ENCODE measurements around the gene CEP41.

CEP41 gene

GRCh38 chr7:130367836-130368746, 72.7 kb downstream of the CEP41 start:
- peak overlapping the region; percentile 25 for H2AFZ ChIP-seq (ENCODE audit: low read length)
- WGBS, 2 donors (ENCODE audit: extremely low coverage in 2 of 2, insufficient read length in 2 of 2, insufficient replicate concordance in 1 of 2), result no CpG with 5 or more reads among the region's 19 CpGs

GRCh38 chr7:130367088-130367755, 73.6 kb downstream of the CEP41 start:
- H2BK12ac ChIP-seq (ENCODE audit: low read length), result no peak overlapping the region
- WGBS, 2 donors (ENCODE audit: extremely low coverage in 2 of 2, insufficient read length in 2 of 2, insufficient replicate concordance in 1 of 2), result no CpG with 5 or more reads among the region's 13 CpGs
- no peak overlapping the region for H3K27ac ChIP-seq (replicated peaks; ENCODE audit: low read length)
- no peaks in the 10 kb centered on the region for H3K27me3 ChIP-seq (ENCODE audit: control insufficient read depth in 3 of 3, insufficient read depth in 3 of 3, low read depth in 1 of 3, low read length in 3 of 3)
- no peak overlapping the region for H3K14ac ChIP-seq (ENCODE audit: low read length)
- H3K36me3 ChIP-seq (replicated peaks in 1 of 2; ENCODE audit: control insufficient read depth in 2 of 2, insufficient read depth in 2 of 2, low read length in 2 of 2), result no peaks in the 10 kb centered on the region
- H3K4me1 ChIP-seq (ENCODE audit: control insufficient read depth in 2 of 2, insufficient read depth in 1 of 2, low read depth in 1 of 2, low read length in 2 of 2), result peaks cover 4 to 10% of the 10 kb centered on the region in 2 donors
- H3K23ac ChIP-seq (ENCODE audit: low read depth, low read length, poor library complexity), result peak overlapping the region; percentile 13
- H2BK15ac ChIP-seq (ENCODE audit: low read length), result peak overlapping the region; percentile 40
- H2BK5ac ChIP-seq (ENCODE audit: low read length), result no peak overlapping the region
- H2AFZ ChIP-seq (ENCODE audit: low read length), result peak overlapping the region; percentile 60
- DNase-seq (ENCODE audit: low spot score), result no peak
- peak overlapping the region; percentile 49 for H3K18ac ChIP-seq (ENCODE audit: low read length)
- no peak overlapping the region for H3K9ac ChIP-seq (ENCODE audit: low read depth, low read length, poor library complexity)
- H3K4me2 ChIP-seq (ENCODE audit: insufficient read depth, low read length, poor library complexity, severe bottlenecking), result no peak overlapping the region
- H3K4ac ChIP-seq (ENCODE audit: low read length), result no peak overlapping the region
- H3K79me1 ChIP-seq (ENCODE audit: low read depth, low read length), result no peaks in the 10 kb centered on the region
- H2AK5ac ChIP-seq (ENCODE audit: low read depth, low read length), result peak overlapping the region; percentile 76
- H4K8ac ChIP-seq (ENCODE audit: low read depth, low read length), result no peak overlapping the region
- peaks cover 2 to 6% of the 10 kb centered on the region in 2 donors for H3K9me3 ChIP-seq (replicated peaks in 1 of 2; ENCODE audit: control insufficient read depth in 2 of 2, insufficient read depth in 1 of 2, low read depth in 1 of 2, low read length in 2 of 2)
- H4K91ac ChIP-seq (ENCODE audit: low read depth, low read length, poor library complexity), result no peak overlapping the region
- H2BK120ac ChIP-seq (ENCODE audit: low read depth, low read length), result no peak overlapping the region
- no peak overlapping the region for H3K4me3 ChIP-seq (ENCODE audit: low read length in 2 of 2)

More at GRCh38 chr7:130367836-130368746, 72.7 kb downstream of the CEP41 start:
- Histone ChIP-seq H3K14ac (ENCODE audit: low read length) (peak overlapping the region; percentile 66), H3K27ac (replicated peaks; ENCODE audit: low read length) (no peak overlapping the region), H2BK12ac (ENCODE audit: low read length) (no peak overlapping the region), H4K91ac (ENCODE audit: low read depth, low read length, poor library complexity) (no peak overlapping the region), H3K4me2 (ENCODE audit: insufficient read depth, low read length, poor library complexity, severe bottlenecking) (no peak overlapping the region), H2AK5ac (ENCODE audit: low read depth, low read length) (peak overlapping the region; percentile 76), H3K23ac (ENCODE audit: low read depth, low read length, poor library complexity) (peak overlapping the region; percentile 13), H3K4me3 (ENCODE audit: low read length in 2 of 2) (no peak overlapping the region), H2BK15ac (ENCODE audit: low read length) (peak overlapping the region; percentile 45), H4K8ac (ENCODE audit: low read depth, low read length) (no peak overlapping the region), H3K9me3 (replicated peaks in 1 of 2; ENCODE audit: control insufficient read depth in 2 of 2, insufficient read depth in 1 of 2, low read depth in 1 of 2, low read length in 2 of 2) (peaks cover 2 to 6% of the 10 kb centered on the region in 2 donors), H3K79me1 (ENCODE audit: low read depth, low read length) (no peaks in the 10 kb centered on the region), H2BK120ac (ENCODE audit: low read depth, low read length) (no peak overlapping the region), H2BK5ac (ENCODE audit: low read length) (peak overlapping the region; percentile 10), H3K18ac (ENCODE audit: low read length) (peak overlapping the region; percentile 7), H3K9ac (ENCODE audit: low read depth, low read length, poor library complexity) (no peak overlapping the region), H3K27me3 (ENCODE audit: control insufficient read depth in 3 of 3, insufficient read depth in 3 of 3, low read depth in 1 of 3, low read length in 3 of 3) (no peaks in the 10 kb centered on the region), H3K4ac (ENCODE audit: low read length) (no peak overlapping the region), H3K4me1 (ENCODE audit: control insufficient read depth in 2 of 2, insufficient read depth in 1 of 2, low read depth in 1 of 2, low read length in 2 of 2) (peaks cover 8 to 12% of the 10 kb centered on the region in 2 donors), H3K36me3 (replicated peaks in 1 of 2; ENCODE audit: control insufficient read depth in 2 of 2, insufficient read depth in 2 of 2, low read length in 2 of 2) (no peaks in the 10 kb centered on the region)
- DNase-seq (ENCODE audit: low spot score), result no peak

- Histone ChIP-seq H3K4me2 (ENCODE audit: insufficient read depth, low read length, poor library complexity, severe bottlenecking) (no peak overlapping the region), H4K8ac (ENCODE audit: low read depth, low read length) (no peak overlapping the region), H3K23ac (ENCODE audit: low read depth, low read length, poor library complexity) (no peak overlapping the region), H3K9me3 (replicated peaks in 1 of 2; ENCODE audit: control insufficient read depth in 2 of 2, insufficient read depth in 1 of 2, low read depth in 1 of 2, low read length in 2 of 2) (peaks cover 2 to 6% of the 10 kb centered on the region in 2 donors), H3K27me3 (ENCODE audit: control insufficient read depth in 3 of 3, insufficient read depth in 3 of 3, low read depth in 1 of 3, low read length in 3 of 3) (no peaks in the 10 kb centered on the region), H3K79me1 (ENCODE audit: low read depth, low read length) (no peaks in the 10 kb centered on the region), H3K4ac (ENCODE audit: low read length) (no peak overlapping the region), H3K9ac (ENCODE audit: low read depth, low read length, poor library complexity) (no peak overlapping the region), H2BK12ac (ENCODE audit: low read length) (no peak overlapping the region), H2BK5ac (ENCODE audit: low read length) (peak overlapping the region; percentile 2), H2AK5ac (ENCODE audit: low read depth, low read length) (no peak overlapping the region), H3K27ac (replicated peaks; ENCODE audit: low read length) (no peak overlapping the region), H3K14ac (ENCODE audit: low read length) (no peak overlapping the region), H3K4me1 (ENCODE audit: control insufficient read depth in 2 of 2, insufficient read depth in 1 of 2, low read depth in 1 of 2, low read length in 2 of 2) (peaks cover 4 to 10% of the 10 kb centered on the region in 2 donors), H3K18ac (ENCODE audit: low read length) (peak overlapping the region; percentile 2), H3K4me3 (ENCODE audit: low read length in 2 of 2) (no peak overlapping the region), H4K91ac (ENCODE audit: low read depth, low read length, poor library complexity) (no peak overlapping the region), H2AFZ (ENCODE audit: low read length) (peak overlapping the region; percentile 60), H2BK120ac (ENCODE audit: low read depth, low read length) (no peak overlapping the region), H3K36me3 (replicated peaks in 1 of 2; ENCODE audit: control insufficient read depth in 2 of 2, insufficient read depth in 2 of 2, low read length in 2 of 2) (no peaks in the 10 kb centered on the region), H2BK15ac (ENCODE audit: low read length) (no peak overlapping the region)
- no CpG with 5 or more reads among the region's 6 CpGs for WGBS, 2 donors (ENCODE audit: extremely low coverage in 2 of 2, insufficient read length in 2 of 2, insufficient replicate concordance in 1 of 2)
- DNase-seq (ENCODE audit: low spot score), result no peak
Measured at GRCh38 chr7:130366564-130366963, 74.3 kb downstream of the CEP41 start.
